Fibroblast of mammary gland (primary cell): ENCODE data around the gene ICAM4.

Experiments
- DNase-seq: peaks from one replicate; pipeline ENCODE4 v3.0.0-alpha.2; 2010; ENCODE audit warnings: low read depth
- H3K4me3 ChIP-seq: 2 replicates; pipeline ENCODE4 v1.5.1; 2011; ENCODE audit warnings: low read depth, mild to moderate bottlenecking, low read length, moderate library complexity; ENCODE audit not compliant: control insufficient read depth
- TF ChIP-seq, protein P1 (sequence below): conservative IDR thresholded peaks from 2 replicates; pipeline ENCODE4 v1.5.1; 2011; ENCODE audit warnings: low read depth, low read length, inconsistent platforms; ENCODE audit not compliant: control insufficient read depth, insufficient read depth

The ICAM4 gene

DNA sequence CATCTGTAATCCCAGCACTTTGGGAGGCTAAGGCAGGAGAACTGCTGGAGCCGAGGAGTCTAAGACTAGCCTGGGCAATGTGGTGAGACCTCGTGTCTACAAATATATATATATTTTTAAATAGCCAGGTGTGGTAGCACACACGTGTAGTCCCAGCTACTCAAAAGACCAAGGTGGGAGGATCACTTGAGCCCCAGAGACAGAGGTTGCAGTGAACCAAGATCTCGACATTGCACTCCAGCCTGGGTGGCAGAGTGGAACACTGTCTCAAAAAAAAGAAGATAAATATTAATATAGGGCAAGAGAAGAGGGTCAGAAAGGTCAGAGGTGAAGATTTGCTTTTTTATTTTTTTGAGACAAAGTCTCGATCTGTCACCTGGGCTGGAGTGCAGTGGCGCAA is 40.2 kb upstream of the ICAM4 start:
- DNase-seq: no peak

DNA sequence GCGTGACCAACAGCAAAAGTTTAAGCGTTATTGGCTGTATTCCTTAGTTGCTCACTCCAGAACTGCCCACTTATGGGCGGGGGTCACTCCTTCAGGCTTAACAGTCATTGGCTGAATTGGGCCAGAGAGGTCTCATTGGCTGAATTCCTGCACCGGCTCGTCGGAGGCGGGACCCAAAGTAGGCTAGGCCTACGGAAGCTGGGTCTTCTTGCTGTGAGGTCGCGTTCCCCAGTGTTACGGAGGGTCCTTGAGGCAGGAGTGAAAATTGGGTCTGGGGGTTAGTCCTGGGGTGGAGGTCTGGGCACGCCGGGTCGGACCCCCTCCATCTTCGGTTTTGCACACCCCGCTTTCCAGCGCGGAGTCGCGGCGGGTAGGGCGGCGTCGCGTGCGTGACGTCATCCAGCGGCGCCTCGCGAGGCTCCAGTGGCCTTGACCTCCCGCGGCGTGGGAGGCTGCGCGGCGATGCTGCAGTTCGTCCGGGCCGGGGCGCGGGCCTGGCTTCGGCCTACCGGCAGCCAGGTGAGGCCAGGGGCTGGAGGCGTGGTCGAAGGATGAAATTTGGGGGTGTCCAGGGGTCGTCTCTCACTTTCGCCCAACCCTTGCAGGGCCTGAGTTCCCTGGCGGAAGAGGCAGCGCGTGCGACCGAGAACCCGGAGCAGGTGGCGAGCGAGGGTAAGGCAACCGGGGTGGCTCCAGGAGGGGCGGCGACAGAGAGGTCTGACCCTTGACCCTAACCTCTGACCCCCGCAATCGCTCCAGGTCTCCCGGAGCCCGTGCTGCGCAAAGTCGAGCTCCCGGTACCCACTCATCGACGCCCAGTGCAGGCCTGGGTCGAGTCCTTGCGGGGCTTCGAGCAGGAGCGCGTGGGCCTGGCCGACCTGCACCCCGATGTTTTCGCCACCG is 34.7 kb upstream of the ICAM4 start, which contains the start of gene MRPL4:
Gene MRPL4 (plus strand): TSS at position 423 of the 903 bp plus-strand sequence. CDS start 40 bp downstream, at position 463.
- peak; percentile 99 for DNase-seq
- TF ChIP-seq, protein P1, sequence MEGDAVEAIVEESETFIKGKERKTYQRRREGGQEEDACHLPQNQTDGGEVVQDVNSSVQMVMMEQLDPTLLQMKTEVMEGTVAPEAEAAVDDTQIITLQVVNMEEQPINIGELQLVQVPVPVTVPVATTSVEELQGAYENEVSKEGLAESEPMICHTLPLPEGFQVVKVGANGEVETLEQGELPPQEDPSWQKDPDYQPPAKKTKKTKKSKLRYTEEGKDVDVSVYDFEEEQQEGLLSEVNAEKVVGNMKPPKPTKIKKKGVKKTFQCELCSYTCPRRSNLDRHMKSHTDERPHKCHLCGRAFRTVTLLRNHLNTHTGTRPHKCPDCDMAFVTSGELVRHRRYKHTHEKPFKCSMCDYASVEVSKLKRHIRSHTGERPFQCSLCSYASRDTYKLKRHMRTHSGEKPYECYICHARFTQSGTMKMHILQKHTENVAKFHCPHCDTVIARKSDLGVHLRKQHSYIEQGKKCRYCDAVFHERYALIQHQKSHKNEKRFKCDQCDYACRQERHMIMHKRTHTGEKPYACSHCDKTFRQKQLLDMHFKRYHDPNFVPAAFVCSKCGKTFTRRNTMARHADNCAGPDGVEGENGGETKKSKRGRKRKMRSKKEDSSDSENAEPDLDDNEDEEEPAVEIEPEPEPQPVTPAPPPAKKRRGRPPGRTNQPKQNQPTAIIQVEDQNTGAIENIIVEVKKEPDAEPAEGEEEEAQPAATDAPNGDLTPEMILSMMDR: no peak
- peak within 1 kb of the TSS; percentile 98 for H3K4me3 ChIP-seq

More for the DNA sequence above, 40.2 kb upstream of the ICAM4 start:
- TF ChIP-seq, protein P1: no peak
- H3K4me3 ChIP-seq: no peak overlapping the region

DNA sequence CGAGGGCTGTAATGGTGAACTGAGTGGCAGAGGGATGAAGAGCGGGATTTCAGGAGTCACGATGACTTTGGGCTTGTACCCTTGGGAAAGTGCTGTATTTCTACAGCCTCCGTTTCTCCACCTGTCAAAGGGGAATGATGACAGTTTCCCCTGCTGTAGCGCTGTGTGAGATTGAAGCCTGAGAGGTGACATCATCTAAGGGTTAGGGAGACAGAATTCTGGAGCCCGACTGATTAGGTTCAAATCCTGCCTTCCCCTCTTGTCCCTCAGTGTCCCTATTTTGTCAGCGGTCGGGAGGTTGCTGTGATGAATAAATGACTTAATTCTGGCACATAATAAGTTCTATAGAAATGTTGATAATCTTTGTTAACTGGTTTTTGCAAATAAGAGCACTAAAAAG is 34.0 kb upstream of the ICAM4 start:
- TF ChIP-seq, protein P1: no peak
- no peak for DNase-seq
- peak overlapping the region; percentile 98 for H3K4me3 ChIP-seq

DNA sequence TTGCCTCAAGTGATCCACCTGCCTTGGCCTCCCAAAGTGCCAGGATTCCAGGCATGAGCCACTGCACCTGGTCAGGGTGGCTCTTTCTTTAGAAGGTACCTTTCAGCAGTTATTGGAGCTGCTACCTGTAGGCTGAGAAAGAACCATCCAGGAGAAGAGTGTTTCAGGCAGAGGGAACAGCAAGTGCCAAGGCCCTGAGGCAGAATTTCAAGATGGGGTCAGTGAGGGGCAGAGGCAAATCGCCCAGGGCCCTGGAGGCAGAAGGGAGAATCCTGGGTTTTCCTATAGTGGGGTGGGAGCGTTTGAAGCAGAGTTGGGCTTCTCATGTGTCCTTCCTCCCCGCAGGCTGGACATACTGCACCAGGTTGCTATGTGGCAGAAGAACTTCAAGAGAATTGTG is 32.5 kb upstream of the ICAM4 start:
- TF ChIP-seq, protein P1: no peak
- DNase-seq: no peak
- H3K4me3 ChIP-seq: no peak overlapping the region

DNA sequence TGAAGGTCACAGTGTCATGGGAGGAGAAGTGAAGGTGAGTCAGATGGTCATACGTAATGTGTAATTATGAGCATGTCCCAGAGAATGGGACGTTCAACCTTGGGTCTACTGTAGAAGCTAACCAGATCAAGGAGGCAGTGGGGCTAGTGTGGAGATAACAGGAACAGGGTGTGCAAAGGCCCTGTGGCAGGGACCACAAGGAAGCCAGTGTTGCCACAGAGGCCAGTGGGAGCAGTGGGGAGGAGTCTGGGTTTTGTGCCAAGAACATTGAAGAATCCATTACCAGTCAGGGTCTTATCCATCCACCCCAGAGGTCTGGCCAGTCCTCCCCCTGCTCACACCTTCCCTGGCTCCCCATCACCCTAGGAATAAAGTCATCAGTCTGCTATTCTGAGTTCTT is 31.4 kb upstream of the ICAM4 start:
- TF ChIP-seq, protein P1: no peak
- H3K4me3 ChIP-seq: no peak overlapping the region
- DNase-seq: no peak

DNA sequence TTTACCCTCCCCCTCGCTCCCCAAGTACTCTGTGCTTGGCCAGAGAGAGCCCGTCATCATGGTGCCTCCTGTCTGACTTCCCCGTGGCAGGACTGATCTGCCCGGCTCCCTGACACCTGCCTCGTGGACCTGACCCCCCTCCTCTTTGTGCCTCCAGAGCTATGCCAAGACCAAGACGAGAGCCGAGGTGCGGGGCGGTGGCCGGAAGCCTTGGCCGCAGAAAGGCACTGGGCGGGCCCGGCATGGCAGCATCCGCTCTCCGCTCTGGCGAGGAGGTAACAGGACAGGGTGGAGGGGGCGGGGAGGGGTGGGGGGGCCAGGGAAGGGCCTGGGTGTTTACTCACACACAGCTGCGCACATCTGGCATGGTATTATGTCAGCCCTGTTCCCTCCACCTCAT is 30.2 kb upstream of the ICAM4 start:
- DNase-seq: no peak
- TF ChIP-seq, protein P1: no peak
- H3K4me3 ChIP-seq: no peak overlapping the region
